Peyer's patch (tissue), 4 donors: ENCODE measurements around the gene DLL3. TPM values are rescaled to one million over a fixed set of nuclear protein-coding genes. Genes with fewer than 3 reads are reported as not detected.

ENCODE experiments used
- DNase-seq, 3 donors: peaks; one replicate each; pipeline ENCODE4 v3.0.0-alpha.2; 2017 to 2019
- H3K27ac ChIP-seq, 4 donors: fragments of 200-600 bp; sonication (generic); one replicate each; pipeline ENCODE4 v1.5.1; 2016 to 2019
- H3K27me3 ChIP-seq, 2 donors: fragments of 200-600 bp; sonication (generic); one replicate each; pipeline ENCODE4 v1.5.1; 2019
- H3K36me3 ChIP-seq, 3 donors: fragments of 200-600 bp; sonication (generic); one replicate each; pipeline ENCODE4 v1.5.1; 2016 to 2019
- H3K4me1 ChIP-seq, 4 donors: fragments of 200-600 bp; sonication (generic); one replicate each; pipeline ENCODE4 v1.5.1; 2016 to 2019
- H3K4me3 ChIP-seq, 4 donors: fragments of 200-600 bp; sonication (generic); 1 replicate in 3 of 4; 2 replicates in 1 of 4; pipeline ENCODE4 v1.5.1; 2016 to 2019; ENCODE audit warnings: mild to moderate bottlenecking in 1 of 4
- H3K9me3 ChIP-seq, 4 donors: fragments of 200-600 bp; sonication (generic); one replicate each; pipeline ENCODE4 v1.5.1; 2016 to 2019; ENCODE audit warnings: mild to moderate bottlenecking in 1 of 4
- POLR2A ChIP-seq, 2 donors: fragments of 450-650 bp; IDR thresholded peaks; one replicate each; pipeline ENCODE4 v1.5.1; 2017; ENCODE audit warnings: antibody characterized with exemption in 2 of 2, mild to moderate bottlenecking in 2 of 2, moderate library complexity in 2 of 2
- total RNA-seq, 4 donors: library from RNA; depleted of rRNA; stranded (reverse); fragments of >200 nt; gene quantifications; one replicate each; pipeline ENCODE4 v1.1.0, GENCODE V29; 2016
- TF ChIP-seq, protein P1 (sequence below), 6 experiments: fragments of 450-650 bp in 4 of 6; fragments of 200-600 bp in 2 of 6; sonication (generic) in 1 of 6; IDR thresholded peaks; one replicate each; pipeline ENCODE4 v1.5.1; 2017 to 2019; ENCODE audit warnings: antibody characterized with exemption in 6 of 6, mild to moderate bottlenecking in 3 of 6, moderate library complexity in 1 of 6

The DLL3 gene
- total RNA-seq, 4 donors from 2014 or later = 0.47 to 0.67 TPM; not detected in 2

DNA sequence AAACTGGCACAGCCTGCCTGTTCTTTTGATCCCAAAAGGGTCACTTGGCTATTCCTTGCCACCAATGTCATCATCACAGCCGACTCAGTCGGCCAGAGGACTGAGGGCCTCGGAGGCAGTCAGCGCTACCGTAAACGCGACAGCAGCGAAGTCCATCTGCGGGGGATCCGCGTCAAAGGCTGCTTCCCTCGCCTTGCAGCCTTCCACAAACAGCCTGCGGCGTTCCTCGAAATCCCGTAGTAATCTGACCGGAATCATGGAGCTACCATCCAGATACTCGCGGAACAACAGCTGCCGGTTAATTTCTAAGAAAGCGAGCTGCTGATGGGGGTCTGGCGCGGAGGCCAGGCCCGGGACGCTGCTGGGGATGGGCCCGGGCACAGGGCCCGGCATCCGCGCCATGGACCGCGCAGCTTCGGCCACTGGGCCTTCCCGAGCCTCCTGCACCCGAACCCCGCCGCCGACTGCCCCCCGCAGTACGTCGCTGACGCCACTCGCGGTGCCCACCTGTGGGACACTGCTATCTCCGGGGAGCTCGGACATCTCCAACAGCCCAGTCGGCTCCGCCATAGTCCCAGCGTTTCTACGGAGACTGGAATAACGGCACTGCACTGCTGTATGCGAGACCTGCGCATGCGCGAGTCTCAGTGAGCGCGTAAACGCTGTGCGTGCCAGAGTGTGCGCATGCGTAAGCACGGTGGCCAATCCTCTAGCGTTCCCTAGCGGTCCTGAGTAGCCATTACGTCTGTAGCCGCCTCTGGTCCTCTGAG lies 33.7 kb downstream of the DLL3 start, which contains the start of gene EID2B:
Gene EID2B, minus strand, starts transcription at position 620 of the 770 bp plus-strand sequence. Its CDS starts 50 bp downstream, at position 570.
- Histone ChIP-seq H3K4me1 (peaks cover 0 to 11% (median 8%) of the 10 kb centered on the region in 4 donors), H3K9me3 (no peaks in the 10 kb centered on the region), H3K36me3 (no peaks in the 10 kb centered on the region), H3K4me3 (peak within 1 kb of the TSS; percentile 71 to 86 (median 83)), H3K27ac (peak within 1 kb of the TSS; percentile 58 to 91 (median 76)), H3K27me3 (no peaks in the 10 kb centered on the region)
- TF ChIP-seq POLR2A (IDR thresholded peaks at IDR 0.05) = peak in 1 of 2 donors; percentile 27
- TF ChIP-seq, protein P1, sequence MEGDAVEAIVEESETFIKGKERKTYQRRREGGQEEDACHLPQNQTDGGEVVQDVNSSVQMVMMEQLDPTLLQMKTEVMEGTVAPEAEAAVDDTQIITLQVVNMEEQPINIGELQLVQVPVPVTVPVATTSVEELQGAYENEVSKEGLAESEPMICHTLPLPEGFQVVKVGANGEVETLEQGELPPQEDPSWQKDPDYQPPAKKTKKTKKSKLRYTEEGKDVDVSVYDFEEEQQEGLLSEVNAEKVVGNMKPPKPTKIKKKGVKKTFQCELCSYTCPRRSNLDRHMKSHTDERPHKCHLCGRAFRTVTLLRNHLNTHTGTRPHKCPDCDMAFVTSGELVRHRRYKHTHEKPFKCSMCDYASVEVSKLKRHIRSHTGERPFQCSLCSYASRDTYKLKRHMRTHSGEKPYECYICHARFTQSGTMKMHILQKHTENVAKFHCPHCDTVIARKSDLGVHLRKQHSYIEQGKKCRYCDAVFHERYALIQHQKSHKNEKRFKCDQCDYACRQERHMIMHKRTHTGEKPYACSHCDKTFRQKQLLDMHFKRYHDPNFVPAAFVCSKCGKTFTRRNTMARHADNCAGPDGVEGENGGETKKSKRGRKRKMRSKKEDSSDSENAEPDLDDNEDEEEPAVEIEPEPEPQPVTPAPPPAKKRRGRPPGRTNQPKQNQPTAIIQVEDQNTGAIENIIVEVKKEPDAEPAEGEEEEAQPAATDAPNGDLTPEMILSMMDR (IDR thresholded peaks at IDR 0.05) = peak; percentile 95 to 100 (median 99)
- peak; percentile 91 to 97 (median 95) for DNase-seq

DNA sequence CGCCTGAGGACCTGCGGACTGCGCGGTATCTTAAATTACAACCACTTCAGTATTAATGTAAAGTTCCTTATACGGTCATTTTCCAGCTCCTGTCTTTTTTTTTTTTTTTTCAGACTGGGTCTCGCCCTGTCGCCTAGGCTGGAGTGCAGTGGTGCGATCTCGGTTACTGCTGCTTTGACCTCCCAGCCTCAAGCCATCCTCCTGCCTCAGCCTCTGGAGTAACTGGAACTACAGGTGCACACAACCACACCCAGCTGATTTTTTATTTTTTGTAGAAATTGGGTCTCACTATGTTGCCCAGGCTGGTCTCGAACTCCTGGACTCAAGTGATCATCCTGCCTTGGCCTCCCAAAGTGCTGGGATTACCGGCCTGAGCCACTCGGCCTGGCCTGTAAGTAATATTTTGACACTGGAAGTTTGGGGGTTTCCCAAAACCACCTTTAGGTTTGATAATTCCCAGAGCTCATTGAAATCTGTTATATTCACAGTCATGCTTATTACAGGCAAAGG lies 34.3 kb downstream of the DLL3 start:
- DNase-seq = peak in 1 of 3 donors; percentile 25
- no peak for TF ChIP-seq POLR2A (IDR thresholded peaks at IDR 0.05)
- TF ChIP-seq, protein P1 (IDR thresholded peaks at IDR 0.05) = no peak
- Histone ChIP-seq H3K4me3 (peak overlapping the region in 2 of 4 donors; percentile 84 to 86), H3K9me3 (no peaks in the 10 kb centered on the region), H3K36me3 (no peaks in the 10 kb centered on the region), H3K4me1 (peaks cover 0 to 15% (median 8%) of the 10 kb centered on the region in 4 donors), H3K27me3 (no peaks in the 10 kb centered on the region), H3K27ac (no peak overlapping the region)

DNA sequence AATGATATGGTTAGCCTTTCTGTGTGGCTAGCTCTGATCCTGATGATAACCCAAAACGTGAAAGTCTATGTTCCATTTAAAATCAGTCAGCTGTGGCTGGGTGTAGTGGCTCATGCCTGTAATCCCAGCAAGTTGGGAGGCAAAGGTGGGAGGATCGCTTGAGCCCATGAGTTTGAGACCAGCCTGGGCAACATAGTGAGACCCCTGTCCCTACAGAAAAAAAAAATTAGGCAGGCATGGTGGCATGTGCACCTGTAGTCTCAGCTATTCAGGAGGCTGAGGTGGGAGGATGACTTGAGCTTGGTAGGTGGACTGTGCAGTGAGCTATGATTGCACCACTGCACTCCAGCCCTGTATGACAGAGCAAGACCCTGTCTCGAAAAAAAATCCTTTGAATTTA lies 35.0 kb downstream of the DLL3 start:
- no peaks in the 10 kb centered on the region for H3K9me3 ChIP-seq
- H3K27me3 ChIP-seq = no peaks in the 10 kb centered on the region
- DNase-seq = peak in 1 of 3 donors; percentile 9
- no peak overlapping the region for H3K4me3 ChIP-seq
- H3K4me1 ChIP-seq = peaks cover 0 to 22% (median 8%) of the 10 kb centered on the region in 4 donors
- TF ChIP-seq, protein P1 (IDR thresholded peaks at IDR 0.05) = no peak
- TF ChIP-seq POLR2A (IDR thresholded peaks at IDR 0.05) = no peak
- H3K27ac ChIP-seq = no peak overlapping the region
- H3K36me3 ChIP-seq = no peaks in the 10 kb centered on the region

DNA sequence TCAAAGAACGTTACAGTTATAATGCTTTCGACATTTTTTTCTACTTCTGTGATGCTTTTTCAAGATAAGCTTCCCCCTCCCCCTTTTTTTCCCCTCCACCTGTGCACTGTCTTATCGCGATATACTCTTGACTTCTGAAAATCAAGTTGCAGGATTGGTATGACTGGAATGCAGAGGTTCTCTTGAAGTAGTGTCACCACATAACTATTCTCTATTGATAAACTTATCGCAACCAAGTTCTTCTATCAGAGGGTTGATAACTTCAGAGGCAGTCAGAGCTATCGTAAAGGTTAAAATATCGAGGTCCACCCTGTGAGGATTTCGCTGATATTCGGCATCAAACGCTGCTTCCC lies 40.4 kb downstream of the DLL3 start:
- Histone ChIP-seq H3K9me3 (no peaks in the 10 kb centered on the region), H3K36me3 (no peaks in the 10 kb centered on the region)

DNA sequence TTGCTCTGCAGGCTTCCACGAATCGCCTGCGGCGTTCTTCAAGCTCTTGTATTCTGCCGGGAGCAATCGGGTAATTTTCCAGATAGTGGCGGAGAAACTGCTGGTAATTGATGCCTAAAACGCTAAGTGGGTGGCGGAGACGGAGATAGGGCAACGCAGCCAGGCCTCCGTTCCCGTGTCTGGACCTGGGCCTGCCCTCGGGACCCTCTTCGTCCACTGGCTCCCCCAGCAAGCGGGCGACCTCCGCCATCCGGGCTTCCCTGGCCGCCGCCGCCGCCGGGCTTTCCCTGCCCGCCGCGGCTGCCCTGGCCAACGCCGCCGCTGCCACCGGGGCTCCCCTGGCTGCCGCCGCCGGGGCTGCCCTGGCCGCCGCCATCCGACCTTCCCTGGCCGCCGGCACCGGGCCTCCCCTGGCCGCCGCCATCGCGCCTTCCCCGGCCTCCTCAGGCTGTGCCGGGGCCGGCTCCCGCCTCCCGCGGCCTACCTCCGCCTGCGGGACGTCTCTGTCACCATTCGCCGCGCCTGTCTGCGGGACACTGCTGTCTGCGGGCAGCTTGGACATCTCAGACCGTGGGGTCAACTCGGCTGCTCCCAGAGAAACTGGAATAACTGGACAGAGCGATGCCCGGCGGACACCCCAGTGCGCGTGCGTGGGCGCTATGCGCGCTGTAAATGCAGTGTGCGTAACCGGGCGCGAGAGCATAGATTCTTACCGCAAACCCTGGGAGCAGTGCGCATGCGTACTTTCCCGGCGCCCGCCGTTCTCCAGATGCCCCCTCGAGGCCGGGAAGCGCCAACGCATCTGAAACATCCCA lies 41.0 kb downstream of the DLL3 start, which contains the start of gene EID2:
Gene EID2, minus strand, starts transcription at position 644 of the 815 bp plus-strand sequence. Its CDS starts 82 bp downstream, at position 562.
- peak; percentile 57 to 84 for TF ChIP-seq POLR2A (IDR thresholded peaks at IDR 0.05)
- TF ChIP-seq, protein P1 (IDR thresholded peaks at IDR 0.05) = peak; percentile 80 to 91 (median 86)
- Histone ChIP-seq H3K27ac (peak within 1 kb of the TSS; percentile 89 to 96 (median 95)), H3K36me3 (no peaks in the 10 kb centered on the region), H3K9me3 (no peaks in the 10 kb centered on the region), H3K4me3 (peak within 1 kb of the TSS; percentile 70 to 95 (median 86)), H3K27me3 (no peaks in the 10 kb centered on the region), H3K4me1 (peaks cover 0 to 15% (median 0%) of the 10 kb centered on the region in 4 donors)
- DNase-seq = peak; percentile 90 to 97 (median 94)

More for the DNA sequence above, 40.4 kb downstream of the DLL3 start:
- no peaks in the 10 kb centered on the region for H3K27me3 ChIP-seq
- DNase-seq = no peak
- peak overlapping the region; percentile 89 to 96 (median 95) for H3K27ac ChIP-seq
- TF ChIP-seq, protein P1 (IDR thresholded peaks at IDR 0.05) = no peak
- TF ChIP-seq POLR2A (IDR thresholded peaks at IDR 0.05) = no peak
- H3K4me3 ChIP-seq = peak overlapping the region; percentile 70 to 95 (median 86)
- H3K4me1 ChIP-seq = peaks cover 0 to 15% (median 0%) of the 10 kb centered on the region in 4 donors
